Peyer's patch (tissue), 4 donors: ENCODE results near the gene SPATA6. TPM values are rescaled to one million over a fixed set of nuclear protein-coding genes. Genes with fewer than 3 reads are reported as not detected.
A peak's percentile ranks its signal among the peaks of the same experiment; 100 is the strongest.

Experiments
- DNase-seq, 3 donors: peaks; one replicate each; pipeline ENCODE4 v3.0.0-alpha.2; 2017 to 2019
- H3K27ac ChIP-seq, 4 donors: fragments of 200-600 bp; sonication (generic); one replicate each; pipeline ENCODE4 v1.5.1; 2016 to 2019
- H3K27me3 ChIP-seq, 2 donors: fragments of 200-600 bp; sonication (generic); one replicate each; pipeline ENCODE4 v1.5.1; 2019
- H3K36me3 ChIP-seq, 3 donors: fragments of 200-600 bp; sonication (generic); one replicate each; pipeline ENCODE4 v1.5.1; 2016 to 2019
- H3K4me1 ChIP-seq, 4 donors: fragments of 200-600 bp; sonication (generic); one replicate each; pipeline ENCODE4 v1.5.1; 2016 to 2019
- H3K4me3 ChIP-seq, 4 donors: fragments of 200-600 bp; sonication (generic); 1 replicate in 3 of 4; 2 replicates in 1 of 4; pipeline ENCODE4 v1.5.1; 2016 to 2019; ENCODE audit warnings: mild to moderate bottlenecking in 1 of 4
- H3K9me3 ChIP-seq, 4 donors: fragments of 200-600 bp; sonication (generic); one replicate each; pipeline ENCODE4 v1.5.1; 2016 to 2019; ENCODE audit warnings: mild to moderate bottlenecking in 1 of 4
- CTCF ChIP-seq, 6 experiments: fragments of 450-650 bp in 4 of 6; fragments of 200-600 bp in 2 of 6; sonication (generic) in 1 of 6; IDR thresholded peaks; one replicate each; pipeline ENCODE4 v1.5.1; 2017 to 2019; ENCODE audit warnings: antibody characterized with exemption in 6 of 6, mild to moderate bottlenecking in 3 of 6, moderate library complexity in 1 of 6
- POLR2A ChIP-seq, 2 donors: fragments of 450-650 bp; IDR thresholded peaks; one replicate each; pipeline ENCODE4 v1.5.1; 2017; ENCODE audit warnings: antibody characterized with exemption in 2 of 2, mild to moderate bottlenecking in 2 of 2, moderate library complexity in 2 of 2
- total RNA-seq, 4 donors: library from RNA; depleted of rRNA; stranded (reverse); fragments of >200 nt; gene quantifications; one replicate each; pipeline ENCODE4 v1.1.0, GENCODE V29; 2016

The SPATA6 gene
- total RNA-seq, 4 donors from 2014 or later = 7.7 to 34.7 (median 8.4) TPM

- no peak for DNase-seq
- Histone ChIP-seq H3K27ac (peak overlapping the region; percentile 40 to 88 (median 80)), H3K4me3 (peak overlapping the region in 3 of 4 donors; percentile 52 to 83 (median 79)), H3K4me1 (peaks cover 0 to 19% (median 5%) of the 10 kb centered on the region in 4 donors), H3K27me3 (no peaks in the 10 kb centered on the region), H3K36me3 (no peaks in the 10 kb centered on the region), H3K9me3 (no peaks in the 10 kb centered on the region)
- TF ChIP-seq CTCF (IDR thresholded peaks at IDR 0.05) (no peak), POLR2A (IDR thresholded peaks at IDR 0.05) (no peak)
Observed at GRCh38 chr1:48470481-48470855, 1.5 kb downstream of the SPATA6 start.

- H3K36me3 ChIP-seq = no peaks in the 10 kb centered on the region
Observed at GRCh38 chr1:48469616-48470480, 2.2 kb downstream of the SPATA6 start.

GRCh38 chr1:48466594-48466993 lies 5.4 kb downstream of the SPATA6 start:
- Histone ChIP-seq H3K4me3 (no peak overlapping the region), H3K4me1 (peaks cover 0 to 15% (median 3%) of the 10 kb centered on the region in 4 donors), H3K36me3 (no peaks in the 10 kb centered on the region), H3K9me3 (no peaks in the 10 kb centered on the region), H3K27me3 (no peaks in the 10 kb centered on the region), H3K27ac (no peak overlapping the region)
- no peak for DNase-seq
- TF ChIP-seq POLR2A (IDR thresholded peaks at IDR 0.05) = no peak
- no peak for TF ChIP-seq CTCF (IDR thresholded peaks at IDR 0.05)

More at GRCh38 chr1:48469616-48470480, 2.2 kb downstream of the SPATA6 start:
- Histone ChIP-seq H3K27ac (peak overlapping the region; percentile 40 to 88 (median 80)), H3K27me3 (no peaks in the 10 kb centered on the region), H3K9me3 (no peaks in the 10 kb centered on the region), H3K4me1 (peaks cover 0 to 19% (median 5%) of the 10 kb centered on the region in 4 donors), H3K4me3 (peak overlapping the region in 3 of 4 donors; percentile 52 to 83 (median 79))
- DNase-seq = peak in 2 of 3 donors; percentile 34 to 76
- TF ChIP-seq POLR2A (IDR thresholded peaks at IDR 0.05) = peak in 1 of 2 donors; percentile 22
- no peak for TF ChIP-seq CTCF (IDR thresholded peaks at IDR 0.05)

GRCh38 chr1:48462716-48463302 lies 9.2 kb downstream of the SPATA6 start:
- H3K4me3 ChIP-seq = no peak overlapping the region
- H3K9me3 ChIP-seq = no peaks in the 10 kb centered on the region
- H3K27ac ChIP-seq = no peak overlapping the region
- H3K27me3 ChIP-seq = no peaks in the 10 kb centered on the region
- no peaks in the 10 kb centered on the region for H3K36me3 ChIP-seq
- TF ChIP-seq CTCF (IDR thresholded peaks at IDR 0.05) (no peak), POLR2A (IDR thresholded peaks at IDR 0.05) (no peak)
- DNase-seq = no peak
- no peaks in the 10 kb centered on the region for H3K4me1 ChIP-seq

GRCh38 chr1:48450505-48450904 lies 21.5 kb downstream of the SPATA6 start:
- no peak overlapping the region for H3K27ac ChIP-seq

More at GRCh38 chr1:48450505-48450904, 21.5 kb downstream of the SPATA6 start:
- Histone ChIP-seq H3K36me3 (no peaks in the 10 kb centered on the region), H3K27me3 (no peaks in the 10 kb centered on the region), H3K4me1 (no peaks in the 10 kb centered on the region), H3K4me3 (no peak overlapping the region), H3K9me3 (no peaks in the 10 kb centered on the region)
- no peak for TF ChIP-seq POLR2A (IDR thresholded peaks at IDR 0.05)
- peak in 3 of 6 experiments; percentile 17 to 30 (median 21) for TF ChIP-seq CTCF (IDR thresholded peaks at IDR 0.05)
- DNase-seq = no peak
